ENCODE data around the gene GALNS. TPM values are rescaled to one million over a fixed set of nuclear protein-coding genes. Genes with fewer than 3 reads are reported as not detected.

GALNS gene
- total and polyA plus RNA-seq, 2 of the 13 experiments (the other 11 are each of a cell fraction or from before 2014, with no cell fraction given): 9.2 to 9.8 TPM

DNA sequence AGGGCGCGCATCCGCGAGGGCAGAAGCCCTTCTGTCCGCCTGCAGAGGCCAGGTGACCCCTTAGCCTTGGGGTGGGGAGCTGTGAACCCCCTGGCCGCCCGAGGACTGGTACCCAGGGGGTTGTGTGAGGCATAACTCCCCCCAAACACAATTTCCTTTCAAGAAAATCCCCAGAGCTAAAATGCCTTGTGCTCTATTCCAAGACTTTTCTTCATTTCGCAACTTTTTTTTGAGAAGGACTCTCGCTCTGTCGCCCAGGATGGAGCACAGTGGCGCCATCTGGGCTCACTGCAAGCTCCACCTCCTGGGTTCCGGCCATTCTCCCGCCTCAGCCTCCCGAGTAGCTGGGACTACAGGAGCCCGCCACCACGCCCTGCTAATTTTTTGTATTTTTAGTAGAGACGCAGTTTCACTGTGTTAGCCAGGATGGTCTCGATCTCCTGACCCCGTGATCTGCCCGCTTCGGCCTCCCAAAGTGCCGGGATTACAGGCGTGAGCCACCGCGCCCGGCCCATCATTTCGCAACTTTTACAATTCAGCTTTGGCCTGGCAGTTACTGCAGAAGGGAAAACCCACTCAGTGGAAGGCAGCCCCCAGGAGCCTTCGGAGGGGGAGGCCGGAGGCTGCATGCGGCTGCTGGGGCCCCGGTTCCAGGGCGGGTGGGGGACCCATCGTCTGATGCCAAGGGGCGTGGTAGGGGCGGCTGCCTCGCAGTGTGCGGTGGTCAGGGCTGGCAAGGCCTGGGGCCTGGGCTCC is 44.1 kb downstream of the GALNS start:
- Histone ChIP-seq H3K27me3 (ENCODE audit: control insufficient read depth in 1 of 2, insufficient read depth in 2 of 2, low read length in 2 of 2) (peaks cover 0 to 3% of the 10 kb centered on the region in 2 experiments; a peak in 1 of 5 replicates), H3K4me3 (replicated peaks in 1 of 3; ENCODE audit: insufficient read depth in 1 of 3, low read depth in 2 of 3, low read length in 3 of 3) (peak overlapping the region; percentile 72 to 90 (median 74)), H3K4me2 (ENCODE audit: low read depth, low read length) (peak overlapping the region; percentile 98), H3K9me3 (ENCODE audit: low read length) (no peaks in the 10 kb centered on the region), H4K20me1 (ENCODE audit: insufficient read depth, low read length) (peaks cover 14% of the 10 kb centered on the region; the same call in 1 of the 2 replicates), H3K9ac (ENCODE audit: insufficient read depth, low read depth, low read length) (peak overlapping the region; percentile 90), H3K4me1 (ENCODE audit: insufficient read depth, low read length) (peaks cover 36% of the 10 kb centered on the region), H3K27ac (ENCODE audit: extremely low read length, insufficient read depth, low read length) (peak overlapping the region; percentile 76), H3K79me2 (ENCODE audit: insufficient read depth, low read length) (peaks cover 21% of the 10 kb centered on the region), H2AFZ (ENCODE audit: low read length) (no peak overlapping the region), H3K36me3 (replicated peaks in 1 of 2; ENCODE audit: control insufficient read depth in 1 of 2, insufficient read depth in 2 of 2, low read length in 2 of 2) (peaks cover 7 to 21% of the 10 kb centered on the region in 2 experiments; a peak in 4 of 5 replicates)
- peak; percentile 46 for FAIRE-seq
- no TSS peak for BruUV-seq (replicated peaks)
- 29% methylated on average over 31 of the region's 37 CpGs for WGBS (ENCODE audit: low lambda C conversion rate)
- peak; percentile 44 for DNase-seq (ENCODE audit: low spot score)
- intact Hi-C loops (cut with micrococcal nuclease; ENCODE audit: unreplicated experiment) (loop anchor here (5.0 kb wide), 1 partner anchor 55 kb away; no protein-coding TSS in a partner anchor), in situ Hi-C loops (cut with HindIII; ENCODE audit: extremely low pct_ligation_motif_present, low pct_unique_long_range_greater_than_20kb) (loop anchor here (5.0 kb wide), 1 partner anchor 45 kb away; the partner anchor contains the start of genes GALNS and TRAPPC2L)
- POLR2A ChIA-PET: interaction anchor here (1.6 to 4.9 kb wide), 6 partner anchors 28 to 405 kb away, joined by 3 to 36 read pairs (median 10); partner anchors contain the start of genes GALNS, TRAPPC2L and ZNF778
- no peak for ATAC-seq
- CTCF ChIA-PET (ENCODE audit: low intra/inter-chr PET ratio, low total read pairs): interaction anchor here (0.6 to 0.8 kb wide), 2 partner anchors 9 to 69 kb away, joined by 3 read pairs; no protein-coding TSS in a partner anchor
- TF ChIP-seq ZNF781 (CRISPR knock-in tag; IDR thresholded peaks at IDR 0.05; ENCODE audit: borderline replicate concordance, not compliant biosample characterization) (peak; percentile 11), HNRNPK (IDR thresholded peaks at IDR 0.05; ENCODE audit: low read depth, low read length, poor library complexity, severe bottlenecking) (no peak), ZNF703 (CRISPR knock-in tag; IDR thresholded peaks at IDR 0.05; ENCODE audit: borderline replicate concordance) (0 out of 2 replicates have a peak, but pooled peaks have one; percentile 68), HNRNPL (IDR thresholded peaks at IDR 0.05; ENCODE audit: low read depth, low read length) (0 out of 2 replicates have a peak, but pooled peaks have one; percentile 19), RXRA (CRISPR knock-in tag; IDR thresholded peaks at IDR 0.05) (peak; percentile 55; the same call in 1 of the 2 replicates), ZNF790 (CRISPR knock-in tag; IDR thresholded peaks at IDR 0.05; ENCODE audit: borderline replicate concordance) (peak; percentile 92; the same call in 1 of the 2 replicates), ZMYM4 (CRISPR knock-in tag; IDR thresholded peaks at IDR 0.05) (peak; percentile 5; the same call in 1 of the 2 replicates), SMYD3 (CRISPR knock-in tag; IDR thresholded peaks at IDR 0.05) (0 out of 2 replicates have a peak, but pooled peaks have one; percentile 71), ZSCAN21 (CRISPR knock-in tag; IDR thresholded peaks at IDR 0.05; ENCODE audit: borderline replicate concordance) (0 out of 2 replicates have a peak, but pooled peaks have one; percentile 6), ZNF747 (CRISPR knock-in tag; IDR thresholded peaks at IDR 0.05; ENCODE audit: borderline replicate concordance) (0 out of 2 replicates have a peak, but pooled peaks have one; percentile 54), ISX (CRISPR knock-in tag; conservative IDR thresholded peaks at IDR 0.05) (peak; percentile 3; the same call in 1 of the 2 replicates)
- TF ChIP-seq, protein P1, sequence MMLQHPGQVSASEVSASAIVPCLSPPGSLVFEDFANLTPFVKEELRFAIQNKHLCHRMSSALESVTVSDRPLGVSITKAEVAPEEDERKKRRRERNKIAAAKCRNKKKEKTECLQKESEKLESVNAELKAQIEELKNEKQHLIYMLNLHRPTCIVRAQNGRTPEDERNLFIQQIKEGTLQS (CRISPR knock-in tag; IDR thresholded peaks at IDR 0.05): no peak
- TF ChIP-seq, protein P2, sequence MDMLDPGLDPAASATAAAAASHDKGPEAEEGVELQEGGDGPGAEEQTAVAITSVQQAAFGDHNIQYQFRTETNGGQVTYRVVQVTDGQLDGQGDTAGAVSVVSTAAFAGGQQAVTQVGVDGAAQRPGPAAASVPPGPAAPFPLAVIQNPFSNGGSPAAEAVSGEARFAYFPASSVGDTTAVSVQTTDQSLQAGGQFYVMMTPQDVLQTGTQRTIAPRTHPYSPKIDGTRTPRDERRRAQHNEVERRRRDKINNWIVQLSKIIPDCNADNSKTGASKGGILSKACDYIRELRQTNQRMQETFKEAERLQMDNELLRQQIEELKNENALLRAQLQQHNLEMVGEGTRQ (IDR thresholded peaks at IDR 0.05; ENCODE audit: low read depth, low read length): no peak
- TF ChIP-seq, protein P2 (CRISPR knock-in tag; IDR thresholded peaks at IDR 0.05; ENCODE audit: borderline replicate concordance): 0 out of 2 replicates have a peak, but pooled peaks have one; percentile 51
- TF ChIP-seq, protein P3, sequence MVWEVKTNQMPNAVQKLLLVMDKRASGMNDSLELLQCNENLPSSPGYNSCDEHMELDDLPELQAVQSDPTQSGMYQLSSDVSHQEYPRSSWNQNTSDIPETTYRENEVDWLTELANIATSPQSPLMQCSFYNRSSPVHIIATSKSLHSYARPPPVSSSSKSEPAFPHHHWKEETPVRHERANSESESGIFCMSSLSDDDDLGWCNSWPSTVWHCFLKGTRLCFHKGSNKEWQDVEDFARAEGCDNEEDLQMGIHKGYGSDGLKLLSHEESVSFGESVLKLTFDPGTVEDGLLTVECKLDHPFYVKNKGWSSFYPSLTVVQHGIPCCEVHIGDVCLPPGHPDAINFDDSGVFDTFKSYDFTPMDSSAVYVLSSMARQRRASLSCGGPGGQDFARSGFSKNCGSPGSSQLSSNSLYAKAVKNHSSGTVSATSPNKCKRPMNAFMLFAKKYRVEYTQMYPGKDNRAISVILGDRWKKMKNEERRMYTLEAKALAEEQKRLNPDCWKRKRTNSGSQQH (CRISPR knock-in tag; IDR thresholded peaks at IDR 0.05; ENCODE audit: low read depth): no peak
- TF ChIP-seq, protein P4, sequence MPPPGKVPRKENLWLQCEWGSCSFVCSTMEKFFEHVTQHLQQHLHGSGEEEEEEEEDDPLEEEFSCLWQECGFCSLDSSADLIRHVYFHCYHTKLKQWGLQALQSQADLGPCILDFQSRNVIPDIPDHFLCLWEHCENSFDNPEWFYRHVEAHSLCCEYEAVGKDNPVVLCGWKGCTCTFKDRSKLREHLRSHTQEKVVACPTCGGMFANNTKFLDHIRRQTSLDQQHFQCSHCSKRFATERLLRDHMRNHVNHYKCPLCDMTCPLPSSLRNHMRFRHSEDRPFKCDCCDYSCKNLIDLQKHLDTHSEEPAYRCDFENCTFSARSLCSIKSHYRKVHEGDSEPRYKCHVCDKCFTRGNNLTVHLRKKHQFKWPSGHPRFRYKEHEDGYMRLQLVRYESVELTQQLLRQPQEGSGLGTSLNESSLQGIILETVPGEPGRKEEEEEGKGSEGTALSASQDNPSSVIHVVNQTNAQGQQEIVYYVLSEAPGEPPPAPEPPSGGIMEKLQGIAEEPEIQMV (CRISPR knock-in tag; IDR thresholded peaks at IDR 0.05; ENCODE audit: low read depth): 0 out of 2 replicates have a peak, but pooled peaks have one; percentile 59
